Gastrocnemius medialis (tissue), 4 donors: ENCODE measurements around the gene RCAN3.

Experiments used
- CTCF ChIP-seq, 5 experiments: fragments of 450-650 bp in 3 of 5; fragments of 200-600 bp in 2 of 5; sonication (generic) in 2 of 5; IDR thresholded peaks in 4 of 5; conservative IDR thresholded peaks in 1 of 5; 1 replicate in 4 of 5; 2 replicates in 1 of 5; pipeline ENCODE4 v1.5.1; 2016 to 2019; ENCODE audit warnings: antibody characterized with exemption in 5 of 5, mild to moderate bottlenecking in 3 of 5, moderate library complexity in 3 of 5
- POLR2A ChIP-seq, 2 donors: fragments of 450-650 bp; IDR thresholded peaks; one replicate each; pipeline ENCODE4 v1.6.1; 2017; ENCODE audit warnings: antibody characterized with exemption in 2 of 2, mild to moderate bottlenecking in 2 of 2, moderate library complexity in 2 of 2

GRCh38 chr1:24470592-24470991, 32.0 kb upstream of the RCAN3 start:
- TF ChIP-seq POLR2A (IDR thresholded peaks at IDR 0.05) (no peak), CTCF (IDR thresholded peaks at IDR 0.05 in 4 of 5, conservative IDR thresholded peaks at IDR 0.05 in 1 of 5) (no peak)
